MM.1S (cell line): Measurements from ENCODE around the gene MAPKAP1.

Source experiments
- CTCF ChIP-seq: fragments of 300-600 bp; sonication (generic); IDR thresholded peaks from 2 replicates; pipeline ENCODE4 v1.5.1; 2016; ENCODE audit warnings: antibody characterized with exemption, low read length, mixed read lengths
- EZH2 ChIP-seq: fragments of 300-600 bp; sonication (generic); optimal IDR thresholded peaks from 2 replicates; pipeline ENCODE3; 2017; ENCODE audit warnings: low read depth, mild to moderate bottlenecking, antibody characterized with exemption, low read length, mixed read lengths
- EZH2phosphoT487 ChIP-seq: fragments of 300-600 bp; sonication (generic); IDR thresholded peaks from 2 replicates; pipeline ENCODE4 v1.6.1; 2018; ENCODE audit warnings: antibody characterized with exemption, low read length

- TF ChIP-seq CTCF (no peak), EZH2 (no peak), EZH2phosphoT487 (no peak)
These were observed 1.1 kb downstream of the MAPKAP1 start for GRCh38 chr9:125705893-125706292.
